Choroid plexus epithelial cell (primary cell): ENCODE measurements around the gene RAB31.
A peak's percentile ranks its signal among the peaks of the same experiment; 100 is the strongest.

Source experiments
- DNase-seq: peaks from one replicate; pipeline ENCODE4 v3.0.0-alpha.2; 2010; ENCODE audit warnings: low read depth
- H3K4me3 ChIP-seq: 2 replicates; pipeline ENCODE4 v1.5.1; 2011; ENCODE audit warnings: low read depth, mild to moderate bottlenecking, control low read depth, low read length, moderate library complexity
- TF ChIP-seq, protein P1 (sequence below): conservative IDR thresholded peaks from 2 replicates; pipeline ENCODE4 v1.5.1; 2011; ENCODE audit warnings: low read depth, mild to moderate bottlenecking, control low read depth, inconsistent platforms, low read length, moderate library complexity

The RAB31 gene

DNA sequence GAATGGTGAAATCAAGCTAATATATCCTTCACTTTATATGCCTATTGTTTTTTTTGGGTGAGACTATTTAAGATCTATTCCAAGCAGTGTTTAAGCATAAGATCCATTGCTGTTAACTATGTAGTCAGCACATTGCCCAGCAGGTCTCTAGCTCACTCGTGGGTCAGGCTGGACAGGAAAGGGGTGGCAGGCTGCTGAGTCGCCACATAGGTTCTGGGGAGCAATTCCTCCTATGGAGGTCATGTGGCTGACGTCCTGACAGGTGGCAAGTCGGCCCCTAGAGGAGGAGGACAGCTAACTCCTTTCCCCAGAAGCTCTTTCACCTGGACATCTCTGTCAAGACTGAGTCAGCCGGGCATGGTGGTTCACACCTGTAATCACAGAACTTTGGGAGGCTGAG lies 13.9 kb upstream of the RAB31 start:
- DNase-seq = no peak
- TF ChIP-seq, protein P1, sequence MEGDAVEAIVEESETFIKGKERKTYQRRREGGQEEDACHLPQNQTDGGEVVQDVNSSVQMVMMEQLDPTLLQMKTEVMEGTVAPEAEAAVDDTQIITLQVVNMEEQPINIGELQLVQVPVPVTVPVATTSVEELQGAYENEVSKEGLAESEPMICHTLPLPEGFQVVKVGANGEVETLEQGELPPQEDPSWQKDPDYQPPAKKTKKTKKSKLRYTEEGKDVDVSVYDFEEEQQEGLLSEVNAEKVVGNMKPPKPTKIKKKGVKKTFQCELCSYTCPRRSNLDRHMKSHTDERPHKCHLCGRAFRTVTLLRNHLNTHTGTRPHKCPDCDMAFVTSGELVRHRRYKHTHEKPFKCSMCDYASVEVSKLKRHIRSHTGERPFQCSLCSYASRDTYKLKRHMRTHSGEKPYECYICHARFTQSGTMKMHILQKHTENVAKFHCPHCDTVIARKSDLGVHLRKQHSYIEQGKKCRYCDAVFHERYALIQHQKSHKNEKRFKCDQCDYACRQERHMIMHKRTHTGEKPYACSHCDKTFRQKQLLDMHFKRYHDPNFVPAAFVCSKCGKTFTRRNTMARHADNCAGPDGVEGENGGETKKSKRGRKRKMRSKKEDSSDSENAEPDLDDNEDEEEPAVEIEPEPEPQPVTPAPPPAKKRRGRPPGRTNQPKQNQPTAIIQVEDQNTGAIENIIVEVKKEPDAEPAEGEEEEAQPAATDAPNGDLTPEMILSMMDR = no peak
- H3K4me3 ChIP-seq = no peak overlapping the region

- H3K4me3 ChIP-seq = no peak overlapping the region
- no peak for DNase-seq
- TF ChIP-seq, protein P1 = no peak
Measured at GRCh38 chr18:9694952-9695495, 13.1 kb upstream of the RAB31 start.

DNA sequence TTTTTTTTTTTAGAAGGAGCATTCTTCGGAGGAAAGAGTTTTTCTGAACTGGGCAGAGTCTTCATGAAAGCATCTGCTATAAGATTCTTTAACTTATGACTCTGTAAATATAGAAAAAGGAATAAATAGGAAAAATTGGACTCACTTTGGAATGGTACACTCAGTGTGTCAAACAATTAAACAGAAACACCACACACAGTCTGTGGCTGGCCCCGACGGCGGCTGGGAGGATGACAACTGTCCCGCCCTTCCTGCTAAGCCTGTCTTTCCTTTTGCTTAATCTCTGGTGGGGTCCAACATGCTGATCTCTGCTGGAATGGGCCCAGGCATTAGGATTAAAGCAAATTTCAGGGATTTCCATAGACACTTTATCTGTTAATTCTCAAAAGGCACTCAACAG lies 12.5 kb upstream of the RAB31 start:
- DNase-seq = no peak
- TF ChIP-seq, protein P1 = no peak
- H3K4me3 ChIP-seq = no peak overlapping the region

- no peak overlapping the region for H3K4me3 ChIP-seq
- DNase-seq = peak; percentile 57
- TF ChIP-seq, protein P1 = no peak
Measured at GRCh38 chr18:9696112-9696511, 12.0 kb upstream of the RAB31 start.

GRCh38 chr18:9696701-9697100 lies 11.4 kb upstream of the RAB31 start:
- TF ChIP-seq, protein P1 = no peak
- H3K4me3 ChIP-seq = no peak overlapping the region
- DNase-seq = no peak

DNA sequence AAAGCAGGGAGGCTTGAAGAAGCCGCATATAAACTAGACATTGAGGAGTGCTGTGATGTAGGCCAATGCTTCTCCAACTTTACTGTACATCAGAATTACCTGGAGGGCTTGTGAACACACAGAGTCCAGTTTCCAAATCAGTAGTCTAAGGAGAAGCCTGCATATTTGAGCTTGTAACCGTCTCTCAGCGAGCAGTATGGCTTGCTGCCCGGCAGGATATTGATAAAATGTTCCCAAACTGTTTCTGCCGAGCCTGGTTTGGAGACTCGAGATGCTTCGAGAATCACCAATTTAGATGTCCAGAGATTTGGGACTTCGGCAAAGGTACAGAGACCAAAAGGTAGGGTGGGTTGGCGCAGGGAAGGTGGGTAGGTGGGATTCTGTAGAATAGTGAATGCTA lies 11.0 kb upstream of the RAB31 start:
- H3K4me3 ChIP-seq = no peak overlapping the region
- TF ChIP-seq, protein P1 = no peak
- DNase-seq = no peak

- TF ChIP-seq, protein P1 = no peak
- no peak overlapping the region for H3K4me3 ChIP-seq
- no peak for DNase-seq
Measured at GRCh38 chr18:9698497-9698896, 9.6 kb upstream of the RAB31 start.
